Measurements from ENCODE around the gene GRM8.
"Not testable (repeated sequence)": the region's sequence is repeated elsewhere in the genome, so short reads cannot be mapped to it uniquely, and the experiment has no call there.

The GRM8 gene

DNA sequence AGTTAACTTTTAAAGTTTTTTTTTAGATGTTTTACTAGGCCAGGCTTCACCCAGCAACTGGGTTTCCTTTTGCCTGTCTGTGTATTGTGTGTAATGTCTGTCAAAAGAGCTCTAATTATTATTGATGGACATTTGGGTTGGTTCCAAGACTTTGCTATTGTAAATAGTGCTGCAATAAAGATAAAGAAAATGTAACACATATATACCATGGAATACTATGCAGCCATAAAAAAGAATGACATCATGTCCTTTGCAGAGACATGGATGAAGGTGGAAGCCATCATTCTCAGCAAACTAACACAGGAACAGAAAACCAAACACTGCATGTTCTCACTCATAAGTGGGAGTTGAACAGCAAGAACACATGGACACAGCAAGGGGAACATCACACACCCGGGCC lies 584.0 kb downstream of the GRM8 start:
- not testable (repeated sequence) for H3K27me3 Mint-ChIP-seq; H3K4me3 Mint-ChIP-seq; H3K4me1 Mint-ChIP-seq (ENCODE audit: low read depth); H3K36me3 Mint-ChIP-seq (ENCODE audit: low read depth); H3K27ac Mint-ChIP-seq
- H3K9me3 Mint-ChIP-seq = peaks cover 10% of the 10 kb centered on the region

DNA sequence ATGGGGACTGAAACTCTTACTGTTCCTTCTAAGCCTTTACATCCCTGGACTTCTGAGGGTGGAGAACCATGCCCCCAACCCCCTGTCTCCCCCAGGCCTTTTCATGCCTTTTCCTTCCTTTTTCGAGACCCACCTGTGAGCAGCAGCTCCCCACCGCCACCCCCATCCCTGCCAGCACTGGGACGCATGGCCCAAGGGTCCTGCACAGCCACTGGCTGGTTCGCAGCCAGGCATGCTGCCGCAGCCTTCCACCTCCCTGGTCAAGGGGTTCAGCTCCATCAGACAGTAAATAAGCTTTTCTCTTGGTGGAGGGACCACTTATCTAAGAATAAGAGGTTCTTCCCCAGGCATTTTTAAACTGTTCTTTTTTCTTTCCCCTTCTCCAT lies 584.4 kb downstream of the GRM8 start:
- Mint-ChIP-seq H3K4me3 (no peak overlapping the region), H3K4me1 (ENCODE audit: low read depth) (no peaks in the 10 kb centered on the region), H3K9me3 (peaks cover 10% of the 10 kb centered on the region), H3K27ac (no peak overlapping the region), H3K27me3 (no peaks in the 10 kb centered on the region), H3K36me3 (ENCODE audit: low read depth) (no peaks in the 10 kb centered on the region)

DNA sequence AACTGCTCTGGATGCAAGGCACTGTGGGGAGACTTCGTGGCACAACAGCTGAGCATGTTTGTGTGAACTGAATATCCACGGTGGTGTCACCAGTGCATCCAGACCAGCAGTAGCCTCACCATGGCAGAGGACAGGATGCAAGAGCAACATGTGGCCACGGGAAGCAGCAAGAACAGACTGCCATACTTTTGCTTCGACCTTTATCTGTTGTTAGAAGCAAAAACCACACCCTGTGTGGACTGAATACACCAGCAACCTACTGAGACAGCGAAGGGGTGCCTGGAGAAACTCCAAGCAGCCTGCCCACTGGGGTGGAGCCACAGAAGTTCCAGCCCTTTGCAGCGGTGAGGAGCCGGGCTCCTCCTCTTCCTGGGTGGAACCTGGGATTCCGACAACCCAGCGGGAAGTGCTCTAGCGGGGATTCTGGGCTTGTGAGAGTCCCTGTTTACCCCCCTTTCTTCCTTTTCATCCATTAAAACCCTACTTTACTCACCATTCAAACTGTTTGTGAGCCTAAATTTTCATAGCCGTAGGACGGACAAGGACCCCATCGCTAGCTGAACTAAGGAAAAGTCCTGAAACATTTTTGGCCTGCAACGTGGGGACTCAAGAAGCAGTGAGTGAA lies 584.9 kb downstream of the GRM8 start:
- H3K9me3 Mint-ChIP-seq = peaks cover 10% of the 10 kb centered on the region
- H3K36me3 Mint-ChIP-seq (ENCODE audit: low read depth) = no peaks in the 10 kb centered on the region
- no peaks in the 10 kb centered on the region for H3K4me1 Mint-ChIP-seq (ENCODE audit: low read depth)
- no peak overlapping the region for H3K4me3 Mint-ChIP-seq
- H3K27me3 Mint-ChIP-seq = no peaks in the 10 kb centered on the region
- H3K27ac Mint-ChIP-seq = no peak overlapping the region

DNA sequence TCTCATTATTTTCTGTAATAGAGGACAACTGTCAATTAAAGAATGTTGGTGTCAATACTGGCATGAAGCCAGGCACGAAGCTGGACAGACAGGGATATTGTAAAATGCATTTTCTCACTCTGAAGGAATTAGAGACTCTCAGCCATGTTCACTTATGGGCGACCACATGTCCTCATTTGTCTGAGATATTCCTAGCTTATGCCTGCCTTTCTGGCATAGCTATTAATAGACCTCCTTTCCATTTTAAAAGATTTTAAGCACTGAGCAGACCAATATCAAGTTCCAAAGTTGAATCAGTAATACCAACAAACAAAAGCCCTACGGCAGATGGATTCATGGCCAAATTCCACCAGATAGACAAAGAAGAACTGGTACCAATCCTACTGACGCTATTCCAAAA lies 589.9 kb downstream of the GRM8 start:
- H3K9me3 Mint-ChIP-seq = peaks cover 4% of the 10 kb centered on the region
- no peak overlapping the region for H3K4me3 Mint-ChIP-seq
- no peaks in the 10 kb centered on the region for H3K4me1 Mint-ChIP-seq (ENCODE audit: low read depth)
- no peaks in the 10 kb centered on the region for H3K36me3 Mint-ChIP-seq (ENCODE audit: low read depth)
- no peaks in the 10 kb centered on the region for H3K27me3 Mint-ChIP-seq
- no peak overlapping the region for H3K27ac Mint-ChIP-seq

DNA sequence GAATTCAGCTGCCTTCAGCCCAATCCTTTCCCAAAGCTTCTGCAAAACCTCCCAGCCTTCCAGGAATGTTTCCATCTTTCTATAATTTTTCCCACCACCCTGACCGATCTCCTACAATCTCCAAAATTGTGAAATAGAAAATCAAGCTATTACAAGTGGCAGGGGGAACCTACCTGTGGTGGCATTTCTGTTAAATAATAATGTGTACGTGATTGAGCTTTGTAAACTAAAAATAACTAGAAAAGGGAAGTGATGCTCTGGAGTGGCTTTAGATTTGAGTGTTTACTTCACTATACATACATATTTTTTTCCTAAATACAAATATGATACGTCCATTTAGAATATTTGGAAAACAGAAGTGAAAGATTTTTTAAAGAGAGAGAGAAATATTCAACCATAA lies 593.6 kb downstream of the GRM8 start:
- Mint-ChIP-seq H3K9me3 (peaks cover 4% of the 10 kb centered on the region), H3K4me3 (no peak overlapping the region), H3K36me3 (ENCODE audit: low read depth) (no peaks in the 10 kb centered on the region), H3K4me1 (ENCODE audit: low read depth) (no peaks in the 10 kb centered on the region), H3K27ac (no peak overlapping the region), H3K27me3 (no peaks in the 10 kb centered on the region)

DNA sequence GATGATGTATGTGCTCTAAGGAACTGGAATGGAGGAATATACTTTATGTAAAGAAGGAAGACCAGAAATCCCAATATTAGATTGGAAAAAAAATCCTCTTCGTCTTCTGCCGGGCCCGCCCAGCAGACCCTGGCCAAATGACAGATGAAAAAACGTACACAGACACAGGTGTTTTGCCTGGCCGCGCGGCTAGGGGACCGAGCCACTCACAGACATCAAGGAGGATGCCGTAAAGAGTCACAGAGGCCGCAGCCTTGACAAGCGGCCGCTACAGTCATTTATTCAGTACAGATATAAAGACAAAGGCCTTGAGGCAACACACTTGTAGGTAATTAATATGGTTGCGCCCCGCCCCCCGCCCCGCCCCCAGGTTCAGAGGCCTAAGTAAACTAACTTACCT lies 594.1 kb downstream of the GRM8 start:
- H3K4me3 Mint-ChIP-seq = no peak overlapping the region
- no peaks in the 10 kb centered on the region for H3K4me1 Mint-ChIP-seq (ENCODE audit: low read depth)
- no peaks in the 10 kb centered on the region for H3K36me3 Mint-ChIP-seq (ENCODE audit: low read depth)
- H3K9me3 Mint-ChIP-seq = peaks cover 4% of the 10 kb centered on the region
- no peaks in the 10 kb centered on the region for H3K27me3 Mint-ChIP-seq
- no peak overlapping the region for H3K27ac Mint-ChIP-seq

DNA sequence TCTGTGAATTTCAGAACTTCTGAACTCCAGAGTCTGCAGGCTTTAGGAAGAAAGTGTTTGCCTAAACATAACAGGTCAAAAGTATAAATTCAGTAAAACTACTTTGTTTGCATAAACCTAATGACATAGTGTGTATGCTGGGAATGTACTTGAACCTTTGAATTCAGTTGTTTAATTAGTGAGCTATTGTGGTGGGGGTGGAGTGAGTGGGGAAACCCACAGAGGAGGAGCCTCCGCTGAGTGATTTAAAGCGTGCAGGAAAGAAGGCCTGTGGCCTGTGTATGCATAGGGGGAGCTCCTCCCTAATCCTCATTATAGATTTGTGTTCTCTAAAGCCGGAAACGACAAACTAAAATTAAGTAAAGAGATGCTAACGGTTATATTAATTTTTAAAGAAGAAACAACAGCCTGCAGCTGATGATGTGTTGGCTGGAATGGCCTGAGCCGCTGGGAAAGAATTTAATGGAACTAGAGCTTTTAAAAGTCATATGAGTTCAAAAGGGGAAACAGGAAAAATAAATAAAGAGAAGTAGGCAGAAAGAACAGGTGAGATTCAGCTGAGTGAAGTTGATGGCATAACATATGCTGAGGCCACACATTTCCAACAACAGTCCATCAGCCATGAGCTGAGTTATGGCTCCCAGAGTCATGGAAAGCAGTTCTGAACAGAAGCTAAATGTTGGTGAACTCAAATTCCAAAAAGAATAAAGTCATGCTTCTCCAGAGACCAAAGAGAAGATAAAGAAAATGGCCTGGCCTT lies 595.0 kb downstream of the GRM8 start:
- Mint-ChIP-seq H3K4me1 (ENCODE audit: low read depth) (no peaks in the 10 kb centered on the region), H3K36me3 (ENCODE audit: low read depth) (no peaks in the 10 kb centered on the region), H3K4me3 (no peak overlapping the region), H3K27me3 (no peaks in the 10 kb centered on the region), H3K9me3 (peaks cover 4% of the 10 kb centered on the region), H3K27ac (no peak overlapping the region)

DNA sequence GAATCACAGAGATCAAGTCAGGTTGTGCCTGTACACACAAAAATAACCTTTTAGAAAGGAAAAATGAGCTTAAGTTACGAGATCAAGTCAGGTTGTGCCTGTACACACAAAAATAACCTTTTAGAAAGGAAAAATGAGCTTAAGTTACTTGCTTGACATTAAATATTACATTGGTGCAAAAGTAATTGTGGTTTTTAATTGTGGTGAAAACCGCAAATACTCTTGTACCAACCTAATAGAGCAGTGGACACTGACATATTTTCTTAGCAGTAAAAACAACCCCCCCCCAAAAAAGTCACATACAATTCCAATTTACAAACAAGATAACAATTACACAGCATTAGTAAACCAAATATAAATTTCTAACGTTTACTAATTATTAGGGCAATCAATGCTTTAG lies 595.6 kb downstream of the GRM8 start:
- Mint-ChIP-seq H3K4me1 (ENCODE audit: low read depth) (no peaks in the 10 kb centered on the region), H3K36me3 (ENCODE audit: low read depth) (no peaks in the 10 kb centered on the region), H3K27ac (no peak overlapping the region), H3K4me3 (no peak overlapping the region), H3K27me3 (no peaks in the 10 kb centered on the region), H3K9me3 (peaks cover 3% of the 10 kb centered on the region)

DNA sequence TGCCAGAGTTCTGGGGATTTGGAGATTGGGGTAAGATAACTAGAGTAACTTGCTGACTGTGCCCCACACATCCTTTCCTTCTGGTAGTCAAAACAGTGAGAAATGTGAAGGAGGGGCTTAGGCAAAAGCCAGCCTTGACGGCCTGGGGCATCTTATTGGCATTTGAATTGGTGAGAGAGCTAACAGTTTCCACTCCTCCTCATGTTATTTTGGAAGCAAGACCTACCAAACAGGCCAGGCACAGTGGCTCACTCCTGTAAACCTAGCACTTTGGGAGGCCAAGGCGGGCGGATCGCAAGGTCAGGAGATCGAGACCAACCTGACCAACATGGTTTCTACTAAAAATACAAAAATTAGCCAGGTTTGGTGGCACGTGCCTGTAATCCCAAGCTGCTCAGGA lies 596.6 kb downstream of the GRM8 start:
- H3K27ac Mint-ChIP-seq = no peak overlapping the region
- no peaks in the 10 kb centered on the region for H3K36me3 Mint-ChIP-seq (ENCODE audit: low read depth)
- no peaks in the 10 kb centered on the region for H3K4me1 Mint-ChIP-seq (ENCODE audit: low read depth)
- H3K27me3 Mint-ChIP-seq = no peaks in the 10 kb centered on the region
- no peak overlapping the region for H3K4me3 Mint-ChIP-seq
- peaks cover 2% of the 10 kb centered on the region for H3K9me3 Mint-ChIP-seq

DNA sequence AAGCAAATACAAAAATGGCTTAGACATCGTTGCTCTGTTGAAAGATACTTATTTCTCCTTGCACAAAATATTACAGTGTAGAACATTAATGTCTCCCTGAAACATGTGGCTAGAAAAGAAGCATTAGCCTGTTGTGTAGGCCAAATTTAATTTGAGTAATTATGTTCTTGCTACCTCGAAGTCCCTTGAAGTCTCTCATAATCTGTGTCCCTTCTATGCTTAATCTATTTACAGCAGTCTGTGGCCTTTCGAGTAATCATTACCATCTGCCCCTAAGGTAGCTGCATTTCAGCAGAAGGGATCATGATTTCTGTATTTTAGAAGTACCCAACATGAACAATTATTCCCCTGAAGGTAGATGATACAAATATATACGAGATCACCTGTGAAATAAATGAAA lies 615.2 kb downstream of the GRM8 start:
- Mint-ChIP-seq H3K4me1 (ENCODE audit: low read depth) (no peaks in the 10 kb centered on the region), H3K27me3 (no peaks in the 10 kb centered on the region), H3K36me3 (ENCODE audit: low read depth) (no peaks in the 10 kb centered on the region), H3K9me3 (no peaks in the 10 kb centered on the region), H3K27ac (no peak overlapping the region), H3K4me3 (no peak overlapping the region)

DNA sequence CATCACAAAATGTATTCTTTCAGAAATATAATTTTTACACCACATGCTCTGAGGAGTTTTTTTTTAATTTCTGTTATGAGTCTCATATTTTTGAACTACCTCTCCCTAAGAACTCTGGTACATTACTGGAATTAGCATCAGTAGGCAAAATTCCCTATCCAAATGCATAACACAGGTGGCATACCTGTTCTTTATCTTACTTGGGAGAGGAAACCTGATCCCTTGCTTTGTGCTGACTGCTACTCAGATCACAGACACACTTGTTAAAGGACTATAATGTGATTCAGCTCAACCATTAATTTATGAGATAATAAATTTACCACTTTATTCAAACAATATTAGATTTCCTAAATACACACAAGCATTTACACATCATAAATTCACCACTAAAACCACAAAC lies 617.2 kb downstream of the GRM8 start:
- no peak overlapping the region for H3K27ac Mint-ChIP-seq
- no peak overlapping the region for H3K4me3 Mint-ChIP-seq
- H3K36me3 Mint-ChIP-seq (ENCODE audit: low read depth) = no peaks in the 10 kb centered on the region
- H3K27me3 Mint-ChIP-seq = no peaks in the 10 kb centered on the region
- H3K9me3 Mint-ChIP-seq = no peaks in the 10 kb centered on the region
- H3K4me1 Mint-ChIP-seq (ENCODE audit: low read depth) = no peaks in the 10 kb centered on the region

DNA sequence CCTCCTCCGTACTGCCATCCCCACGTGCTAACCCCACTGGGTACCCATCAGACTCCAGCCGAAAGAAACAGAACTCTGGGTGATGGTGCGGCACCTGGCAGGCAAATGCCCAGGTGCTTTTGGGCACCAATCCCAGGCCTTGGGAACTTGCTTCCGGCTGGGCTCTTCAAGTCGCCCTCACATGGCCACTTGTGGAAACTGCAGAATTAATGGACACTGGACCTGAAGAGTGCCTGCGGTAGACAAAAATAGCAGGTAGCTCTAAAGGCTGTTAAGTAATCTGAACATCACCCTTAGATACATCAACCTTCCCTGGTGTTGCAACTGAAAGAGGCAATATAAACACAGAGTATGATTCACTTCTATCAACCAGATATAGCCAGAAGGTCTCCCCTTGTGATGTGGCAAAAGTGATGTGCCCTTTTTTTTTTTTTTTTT lies 644.4 kb downstream of the GRM8 start:
- no peaks in the 10 kb centered on the region for H3K27me3 Mint-ChIP-seq
- H3K9me3 Mint-ChIP-seq = peaks cover 6% of the 10 kb centered on the region
- H3K4me1 Mint-ChIP-seq (ENCODE audit: low read depth) = no peaks in the 10 kb centered on the region
- no peak overlapping the region for H3K4me3 Mint-ChIP-seq
- H3K36me3 Mint-ChIP-seq (ENCODE audit: low read depth) = no peaks in the 10 kb centered on the region
- H3K27ac Mint-ChIP-seq = no peak overlapping the region

DNA sequence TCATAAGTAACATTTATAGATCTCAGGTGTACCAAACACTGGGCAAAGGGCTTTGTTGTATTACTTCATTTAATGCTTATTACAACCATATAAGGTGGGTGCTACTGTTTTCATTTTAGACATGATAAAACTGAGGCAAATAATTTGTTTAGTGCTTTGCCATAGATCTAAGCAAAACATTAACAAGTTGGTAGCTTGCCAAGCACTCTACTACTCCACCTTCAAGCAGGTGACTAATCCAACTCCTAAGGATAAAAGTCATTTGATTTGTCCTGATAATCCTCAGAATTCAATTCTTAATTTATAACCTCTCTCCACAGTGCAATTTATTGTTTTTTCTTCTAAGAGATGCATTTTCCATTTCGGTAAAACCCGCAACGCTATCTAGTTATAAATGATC lies 646.4 kb downstream of the GRM8 start:
- H3K27me3 Mint-ChIP-seq = no peaks in the 10 kb centered on the region

DNA sequence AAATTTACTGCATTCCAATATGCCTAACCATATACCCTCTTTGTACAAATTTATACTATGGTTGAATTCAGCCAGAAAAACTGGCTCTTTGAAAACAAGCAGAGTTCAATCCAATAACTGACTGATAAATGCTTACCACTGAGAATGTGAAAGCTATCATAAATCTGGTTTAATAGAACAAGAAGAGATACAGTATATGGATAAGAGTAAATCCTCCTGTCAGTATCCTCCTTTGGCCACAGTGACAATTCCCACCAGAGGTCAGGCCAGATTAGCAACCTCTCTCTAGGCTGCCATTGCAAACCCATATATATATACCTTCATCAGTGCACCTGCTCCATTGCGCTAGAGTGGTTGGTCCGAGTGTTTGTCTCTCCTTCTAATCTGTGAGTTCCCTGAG lies 647.2 kb downstream of the GRM8 start:
- H3K4me3 Mint-ChIP-seq = no peak overlapping the region
- no peaks in the 10 kb centered on the region for H3K36me3 Mint-ChIP-seq (ENCODE audit: low read depth)
- no peak overlapping the region for H3K27ac Mint-ChIP-seq
- H3K9me3 Mint-ChIP-seq = peaks cover 2% of the 10 kb centered on the region
- H3K27me3 Mint-ChIP-seq = no peaks in the 10 kb centered on the region
- no peaks in the 10 kb centered on the region for H3K4me1 Mint-ChIP-seq (ENCODE audit: low read depth)

More for the DNA sequence above, 646.4 kb downstream of the GRM8 start:
- Mint-ChIP-seq H3K27ac (no peak overlapping the region), H3K9me3 (peaks cover 2% of the 10 kb centered on the region), H3K4me3 (no peak overlapping the region), H3K36me3 (ENCODE audit: low read depth) (no peaks in the 10 kb centered on the region), H3K4me1 (ENCODE audit: low read depth) (no peaks in the 10 kb centered on the region)

DNA sequence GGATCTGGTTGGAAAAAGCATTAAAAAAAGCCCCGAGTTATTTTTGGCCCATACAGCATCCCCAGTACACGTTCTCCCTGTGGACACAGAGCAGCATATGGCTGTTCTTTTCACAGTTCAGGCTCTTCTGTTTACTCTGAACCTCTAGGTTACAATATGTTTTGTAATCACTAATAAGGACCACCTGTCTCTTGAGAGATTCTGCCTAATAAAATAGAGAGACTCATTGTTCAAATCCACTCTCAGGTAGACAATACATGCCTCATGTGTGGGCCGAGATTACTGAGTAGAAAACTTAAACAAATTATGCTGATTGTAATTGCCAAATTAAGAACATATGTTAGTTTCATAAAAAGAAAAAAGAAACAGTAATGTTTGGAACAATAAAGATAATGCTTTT lies 647.7 kb downstream of the GRM8 start:
- Mint-ChIP-seq H3K9me3 (peaks cover 2% of the 10 kb centered on the region), H3K36me3 (ENCODE audit: low read depth) (no peaks in the 10 kb centered on the region), H3K27me3 (no peaks in the 10 kb centered on the region), H3K4me1 (ENCODE audit: low read depth) (no peaks in the 10 kb centered on the region), H3K27ac (no peak overlapping the region), H3K4me3 (no peak overlapping the region)
